Nephron (organoid): ENCODE results near the gene CCDC102B.

ENCODE experiments used
- H3K27ac Mint-ChIP-seq, 3 experiments: 2 replicates each; pipeline ENCODE4 v1.8.0; 2020; ENCODE audit warnings: mixed read lengths in 3 of 3, mild to moderate bottlenecking in 2 of 3, moderate library complexity in 1 of 3
- H3K27me3 Mint-ChIP-seq: 2 replicates; pipeline ENCODE4 v1.8.0; 2021; ENCODE audit warnings: low read depth, mild to moderate bottlenecking, moderate library complexity, mixed read lengths
- H3K36me3 Mint-ChIP-seq: 2 replicates; pipeline ENCODE4 v1.8.0; 2020; ENCODE audit warnings: low read depth, mixed read lengths
- H3K4me1 Mint-ChIP-seq: 2 replicates; pipeline ENCODE4 v1.8.0; 2020; ENCODE audit warnings: mixed read lengths
- H3K4me3 Mint-ChIP-seq, 3 experiments: 2 replicates each; pipeline ENCODE4 v1.8.0; 2020; ENCODE audit warnings: mild to moderate bottlenecking in 3 of 3, mixed read lengths in 3 of 3, moderate library complexity in 2 of 3
- H3K9me3 Mint-ChIP-seq: 2 replicates; pipeline ENCODE4 v1.8.0; 2020; ENCODE audit warnings: mixed read lengths
- TF ChIP-seq, protein P1 (sequence below), 3 experiments: fragments of 200-600 bp; sonication (generic); IDR thresholded peaks; one replicate each; pipeline ENCODE4 v1.5.0; 2021; ENCODE audit warnings: antibody characterized with exemption in 3 of 3; ENCODE audit not compliant: unreplicated experiment in 3 of 3

CCDC102B gene

GRCh38 chr18:69044215-69044614, 246.3 kb downstream of the CCDC102B start:
- TF ChIP-seq, protein P1, sequence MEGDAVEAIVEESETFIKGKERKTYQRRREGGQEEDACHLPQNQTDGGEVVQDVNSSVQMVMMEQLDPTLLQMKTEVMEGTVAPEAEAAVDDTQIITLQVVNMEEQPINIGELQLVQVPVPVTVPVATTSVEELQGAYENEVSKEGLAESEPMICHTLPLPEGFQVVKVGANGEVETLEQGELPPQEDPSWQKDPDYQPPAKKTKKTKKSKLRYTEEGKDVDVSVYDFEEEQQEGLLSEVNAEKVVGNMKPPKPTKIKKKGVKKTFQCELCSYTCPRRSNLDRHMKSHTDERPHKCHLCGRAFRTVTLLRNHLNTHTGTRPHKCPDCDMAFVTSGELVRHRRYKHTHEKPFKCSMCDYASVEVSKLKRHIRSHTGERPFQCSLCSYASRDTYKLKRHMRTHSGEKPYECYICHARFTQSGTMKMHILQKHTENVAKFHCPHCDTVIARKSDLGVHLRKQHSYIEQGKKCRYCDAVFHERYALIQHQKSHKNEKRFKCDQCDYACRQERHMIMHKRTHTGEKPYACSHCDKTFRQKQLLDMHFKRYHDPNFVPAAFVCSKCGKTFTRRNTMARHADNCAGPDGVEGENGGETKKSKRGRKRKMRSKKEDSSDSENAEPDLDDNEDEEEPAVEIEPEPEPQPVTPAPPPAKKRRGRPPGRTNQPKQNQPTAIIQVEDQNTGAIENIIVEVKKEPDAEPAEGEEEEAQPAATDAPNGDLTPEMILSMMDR (IDR thresholded peaks at IDR 0.05; ENCODE audit: unreplicated experiment in 3 of 3), result no peak
- H3K9me3 Mint-ChIP-seq, result peaks cover 4% of the 10 kb centered on the region
- no peak overlapping the region for H3K27ac Mint-ChIP-seq
- no peaks in the 10 kb centered on the region for H3K27me3 Mint-ChIP-seq
- H3K4me1 Mint-ChIP-seq, result no peaks in the 10 kb centered on the region
- no peak overlapping the region for H3K4me3 Mint-ChIP-seq
- no peaks in the 10 kb centered on the region for H3K36me3 Mint-ChIP-seq

DNA sequence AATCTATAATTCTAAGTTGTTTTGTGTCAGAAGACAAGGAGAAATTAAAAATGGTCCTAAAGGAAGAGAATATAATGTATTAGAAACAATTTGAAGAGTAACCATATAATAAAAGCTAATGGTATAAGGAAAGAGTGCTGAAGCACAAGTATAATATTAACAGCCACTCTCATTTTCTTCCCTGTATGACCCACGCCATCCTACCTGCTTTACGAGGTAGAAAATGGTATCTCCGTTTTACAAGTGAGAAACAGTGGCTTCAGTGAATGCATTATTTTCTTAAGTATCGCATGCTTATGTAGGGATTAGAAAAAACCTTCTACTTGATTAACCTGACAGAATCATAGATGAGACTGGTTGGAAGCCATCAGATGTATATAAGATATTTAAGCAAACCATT, 266.2 kb downstream of the CCDC102B start:
- no peak overlapping the region for H3K4me3 Mint-ChIP-seq
- no peaks in the 10 kb centered on the region for H3K27me3 Mint-ChIP-seq
- H3K9me3 Mint-ChIP-seq, result no peaks in the 10 kb centered on the region
- no peak overlapping the region for H3K27ac Mint-ChIP-seq
- H3K36me3 Mint-ChIP-seq, result no peaks in the 10 kb centered on the region
- no peaks in the 10 kb centered on the region for H3K4me1 Mint-ChIP-seq
- TF ChIP-seq, protein P1 (IDR thresholded peaks at IDR 0.05; ENCODE audit: unreplicated experiment in 3 of 3), result no peak

- Mint-ChIP-seq H3K27me3 (no peaks in the 10 kb centered on the region), H3K36me3 (no peaks in the 10 kb centered on the region), H3K4me3 (no peak overlapping the region), H3K9me3 (no peaks in the 10 kb centered on the region), H3K27ac (no peak overlapping the region), H3K4me1 (no peaks in the 10 kb centered on the region)
- TF ChIP-seq, protein P1 (IDR thresholded peaks at IDR 0.05; ENCODE audit: unreplicated experiment in 3 of 3), result no peak
Measured at GRCh38 chr18:69067048-69067447, 269.2 kb downstream of the CCDC102B start.

GRCh38 chr18:69071680-69072079, 273.8 kb downstream of the CCDC102B start:
- H3K36me3 Mint-ChIP-seq, result no peaks in the 10 kb centered on the region
- TF ChIP-seq, protein P1 (IDR thresholded peaks at IDR 0.05; ENCODE audit: unreplicated experiment in 3 of 3), result no peak

GRCh38 chr18:69081846-69082245, 284.0 kb downstream of the CCDC102B start:
- Mint-ChIP-seq H3K4me3 (no peak overlapping the region), H3K27me3 (no peaks in the 10 kb centered on the region), H3K4me1 (no peaks in the 10 kb centered on the region), H3K27ac (no peak overlapping the region), H3K36me3 (no peaks in the 10 kb centered on the region), H3K9me3 (no peaks in the 10 kb centered on the region)
- TF ChIP-seq, protein P1 (IDR thresholded peaks at IDR 0.05; ENCODE audit: unreplicated experiment in 3 of 3), result no peak

More at GRCh38 chr18:69071680-69072079, 273.8 kb downstream of the CCDC102B start:
- Mint-ChIP-seq H3K27me3 (no peaks in the 10 kb centered on the region), H3K4me3 (no peak overlapping the region), H3K4me1 (no peaks in the 10 kb centered on the region), H3K9me3 (peaks cover 2% of the 10 kb centered on the region), H3K27ac (no peak overlapping the region)

- Mint-ChIP-seq H3K27me3 (no peaks in the 10 kb centered on the region), H3K9me3 (no peaks in the 10 kb centered on the region), H3K4me1 (no peaks in the 10 kb centered on the region), H3K4me3 (no peak overlapping the region), H3K27ac (no peak overlapping the region), H3K36me3 (no peaks in the 10 kb centered on the region)
- TF ChIP-seq, protein P1 (IDR thresholded peaks at IDR 0.05; ENCODE audit: unreplicated experiment in 3 of 3), result no peak
Measured at GRCh38 chr18:69082499-69082898, 284.6 kb downstream of the CCDC102B start.
